Omental fat pad (tissue), 4 donors: ENCODE results near the gene TAF3. TPM values are rescaled to one million over a fixed set of nuclear protein-coding genes. Genes with fewer than 3 reads are reported as not detected.

Experiments
- ATAC-seq: fragments of 150-250 bp; one replicate; pipeline ENCODE4 v1.9.1; 2016; ENCODE audit warnings: mild to moderate bottlenecking, moderate library complexity; ENCODE audit not compliant: low FRiP score
- DNase-seq: peaks from one replicate; pipeline ENCODE4 v3.0.0-alpha.2; 2019; ENCODE audit warnings: low spot score
- CTCF ChIP-seq, 3 donors: fragments of 450-650 bp; IDR thresholded peaks; one replicate each; pipeline ENCODE4 v1.5.1; 2016 to 2017; ENCODE audit warnings: antibody characterized with exemption in 3 of 3, mild to moderate bottlenecking in 3 of 3, moderate library complexity in 2 of 3
- total RNA-seq, 4 donors: library from RNA; depleted of rRNA; stranded (reverse); fragments of >200 nt; gene quantifications; one replicate each; pipeline ENCODE4 v1.1.0, GENCODE V29; 2016

Gene TAF3
- total RNA-seq, 4 donors from 2014 or later, result 4.9 to 8.8 (median 6.4) TPM

GRCh38 chr10:8056378-8056777 lies 238.1 kb downstream of the TAF3 start:
- TF ChIP-seq CTCF (IDR thresholded peaks at IDR 0.05), result no peak
- DNase-seq, result no peak

GRCh38 chr10:8056871-8057331 lies 238.6 kb downstream of the TAF3 start:
- DNase-seq, result no peak
- no peak for ATAC-seq
- TF ChIP-seq CTCF (IDR thresholded peaks at IDR 0.05), result no peak

More at GRCh38 chr10:8056378-8056777, 238.1 kb downstream of the TAF3 start:
- ATAC-seq, result no peak

- no peak for TF ChIP-seq CTCF (IDR thresholded peaks at IDR 0.05)
- ATAC-seq, result no peak
- no peak for DNase-seq
Observed at GRCh38 chr10:8057636-8058273, 239.4 kb downstream of the TAF3 start.

- no peak for ATAC-seq
- no peak for DNase-seq
- no peak for TF ChIP-seq CTCF (IDR thresholded peaks at IDR 0.05)
Observed at GRCh38 chr10:8058274-8059111, 240.2 kb downstream of the TAF3 start.

GRCh38 chr10:8059191-8059936 lies 241.1 kb downstream of the TAF3 start:
- no peak for TF ChIP-seq CTCF (IDR thresholded peaks at IDR 0.05)
- ATAC-seq, result no peak
- DNase-seq, result no peak

GRCh38 chr10:8060010-8060703 lies 241.9 kb downstream of the TAF3 start:
- TF ChIP-seq CTCF (IDR thresholded peaks at IDR 0.05), result no peak
- ATAC-seq (no peak), DNase-seq (no peak)
